Coronary artery (tissue), 2 donors: Measurements from ENCODE around the gene NDUFS6.

Experiments
- DNase-seq: peaks from one replicate; pipeline ENCODE4 v3.0.0-alpha.2; 2017; ENCODE audit warnings: low spot score
- H3K27ac ChIP-seq, 2 donors: fragments of 200-600 bp; sonication (generic); one replicate each; pipeline ENCODE4 v1.5.1; 2016 to 2019
- H3K4me3 ChIP-seq: fragments of 200-600 bp; sonication (generic); 2 replicates; pipeline ENCODE4 v1.5.1; 2016; ENCODE audit warnings: mild to moderate bottlenecking, moderate library complexity
- CTCF ChIP-seq: fragments of 200-600 bp; sonication (generic); IDR thresholded peaks from one replicate; pipeline ENCODE4 v1.5.1; 2019; ENCODE audit warnings: antibody characterized with exemption

NDUFS6 gene

GRCh38 chr5:1851290-1851934 is 50.2 kb downstream of the NDUFS6 start:
- DNase-seq = no peak
- no peak for TF ChIP-seq CTCF

DNA sequence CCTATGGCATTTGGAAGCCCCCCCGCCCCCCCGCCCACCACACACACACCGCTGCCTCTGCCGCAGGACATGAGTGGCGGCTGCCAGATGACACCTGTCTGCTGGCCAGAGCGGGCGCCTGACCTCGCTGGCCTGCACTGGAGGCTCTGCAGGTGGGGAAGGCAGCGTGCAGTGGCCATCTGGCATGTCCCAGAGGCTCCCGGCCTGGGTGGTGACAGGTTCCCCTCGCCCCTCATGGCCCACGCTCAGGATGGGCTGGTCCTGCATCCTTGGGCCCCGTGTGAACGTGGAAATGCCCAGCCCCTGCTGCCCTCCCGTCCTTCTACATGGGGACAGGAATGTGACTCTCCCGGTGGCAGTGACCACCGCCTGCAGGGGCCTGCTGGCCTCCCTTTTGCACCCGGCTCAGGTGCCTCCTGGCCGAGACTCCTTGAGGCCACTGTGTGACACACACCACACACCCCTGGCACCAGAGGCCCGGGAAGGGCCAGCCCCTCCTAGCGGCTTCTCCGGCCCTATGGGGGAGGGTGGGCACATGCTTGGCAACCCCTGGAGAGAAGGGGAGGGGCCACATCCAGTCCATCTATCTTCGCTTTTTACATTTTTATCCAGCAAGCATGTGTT is 51.2 kb downstream of the NDUFS6 start:
- H3K4me3 ChIP-seq = no peak overlapping the region
- no peak overlapping the region for H3K27ac ChIP-seq
- TF ChIP-seq CTCF = no peak
- no peak for DNase-seq

More at GRCh38 chr5:1851290-1851934, 50.2 kb downstream of the NDUFS6 start:
- no peak overlapping the region for H3K27ac ChIP-seq
- no peak overlapping the region for H3K4me3 ChIP-seq

DNA sequence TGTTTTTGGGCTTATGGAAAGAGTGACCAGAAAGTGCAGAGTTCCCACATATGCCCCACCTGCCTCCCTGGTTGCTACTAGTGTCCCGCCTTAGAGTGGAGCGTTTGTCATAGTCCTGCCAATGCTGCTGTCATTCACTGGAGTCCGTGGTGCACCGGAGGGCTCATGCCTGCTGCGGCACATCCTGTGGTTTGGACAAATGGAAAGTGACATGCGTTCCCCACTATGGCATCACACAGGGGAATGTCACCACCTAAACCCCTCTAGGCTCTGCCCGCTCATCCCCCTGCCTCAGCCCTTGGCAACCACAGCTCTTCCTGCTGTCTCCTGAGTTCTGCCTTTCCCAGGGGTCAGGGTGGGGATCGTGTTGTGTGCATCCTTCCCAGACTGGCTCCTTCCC is 52.3 kb downstream of the NDUFS6 start:
- DNase-seq = no peak
- no peak overlapping the region for H3K4me3 ChIP-seq
- H3K27ac ChIP-seq = no peak overlapping the region
- TF ChIP-seq CTCF = no peak

- no peak for DNase-seq
- no peak for TF ChIP-seq CTCF
Measured at GRCh38 chr5:1855075-1855474, 53.9 kb downstream of the NDUFS6 start.

DNA sequence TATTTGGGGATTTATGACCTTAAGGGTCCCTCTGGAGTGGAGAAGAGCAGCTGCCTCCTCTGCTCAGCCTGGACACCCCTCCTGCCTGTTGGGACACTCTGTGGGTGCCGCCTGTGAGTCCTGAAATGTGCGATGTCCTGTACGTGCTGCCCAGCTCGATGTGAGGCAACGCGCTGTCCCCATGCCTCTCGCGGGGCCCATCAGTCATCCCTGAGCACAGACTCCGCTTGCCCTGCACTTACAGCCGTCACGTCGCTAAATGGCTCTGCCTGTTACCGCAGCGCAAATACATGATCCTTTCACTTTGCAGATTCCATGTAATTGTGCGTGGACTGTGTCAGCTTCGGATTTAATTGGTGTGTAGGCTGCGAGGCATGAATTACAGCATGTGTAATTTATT is 54.4 kb downstream of the NDUFS6 start:
- DNase-seq = no peak
- no peak for TF ChIP-seq CTCF
- Histone ChIP-seq H3K27ac (no peak overlapping the region), H3K4me3 (no peak overlapping the region)

More at GRCh38 chr5:1855075-1855474, 53.9 kb downstream of the NDUFS6 start:
- no peak overlapping the region for H3K27ac ChIP-seq
- no peak overlapping the region for H3K4me3 ChIP-seq

DNA sequence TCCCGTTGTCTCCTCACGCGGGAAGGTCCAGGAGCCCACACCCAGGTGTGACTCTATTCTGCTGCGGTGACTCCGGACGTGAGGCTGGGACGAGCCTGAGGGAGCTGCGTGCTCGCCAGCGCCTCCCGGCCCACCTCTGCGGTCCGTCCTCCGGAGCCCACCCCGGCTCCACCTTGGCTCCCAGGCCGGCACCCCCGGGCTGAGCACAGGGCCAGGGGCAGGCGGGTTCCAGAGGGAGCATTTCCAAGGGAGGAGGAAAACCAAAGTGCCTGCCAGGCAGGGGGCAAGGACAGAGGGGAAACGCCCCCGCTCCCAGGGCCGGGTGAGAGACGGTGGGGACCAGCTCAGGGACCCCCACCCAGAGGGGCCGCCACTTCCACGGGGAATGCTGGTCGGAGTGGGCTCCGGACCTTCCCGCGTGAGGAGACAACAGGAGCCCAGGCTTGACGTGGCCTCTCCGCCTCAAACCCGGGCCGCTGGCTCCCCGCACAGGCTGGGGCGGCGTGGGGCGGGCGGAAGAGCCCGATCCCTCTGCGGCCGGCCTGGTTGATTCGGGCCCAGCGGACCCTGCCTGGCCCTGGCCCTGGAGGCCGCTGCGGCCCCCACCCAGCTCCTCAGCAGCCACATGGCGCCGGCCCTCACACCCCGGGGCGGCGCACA is 55.5 kb downstream of the NDUFS6 start:
- H3K4me3 ChIP-seq = no peak overlapping the region
- TF ChIP-seq CTCF = no peak
- no peak overlapping the region for H3K27ac ChIP-seq
- DNase-seq = no peak

DNA sequence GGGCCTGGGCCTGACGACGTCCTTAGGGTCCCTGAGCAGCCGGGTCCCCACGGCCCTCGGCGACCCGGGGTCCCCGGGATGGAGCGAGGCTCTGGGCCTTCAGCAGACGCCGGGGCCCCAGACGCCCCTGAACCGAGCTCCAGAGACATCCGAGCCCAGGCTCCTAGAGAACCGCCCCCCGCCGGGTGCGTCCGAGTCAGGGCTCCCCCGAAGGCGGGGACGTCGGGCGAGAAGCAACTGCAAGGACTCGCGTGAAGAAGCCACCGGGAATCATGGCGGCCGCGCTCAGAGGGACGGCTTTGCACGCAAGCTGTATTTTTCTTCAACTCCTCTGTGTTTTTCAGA is 56.0 kb downstream of the NDUFS6 start:
- Histone ChIP-seq H3K27ac (no peak overlapping the region), H3K4me3 (no peak overlapping the region)
- no peak for DNase-seq
- TF ChIP-seq CTCF = no peak
